GM18502 (cell line): ENCODE measurements around the gene PLXDC1.
"Not testable (repeated sequence)": the region's sequence is repeated elsewhere in the genome, so short reads cannot be mapped to it uniquely, and the experiment has no call there.

Experiments used
- ATAC-seq: cut with Tn5 transposase; IDR thresholded peaks from one replicate; pipeline ENCODE4 v1.9.1; 2021; ENCODE audit warnings: mild to moderate bottlenecking; ENCODE audit not compliant: unreplicated experiment, poor library complexity

The PLXDC1 gene

DNA sequence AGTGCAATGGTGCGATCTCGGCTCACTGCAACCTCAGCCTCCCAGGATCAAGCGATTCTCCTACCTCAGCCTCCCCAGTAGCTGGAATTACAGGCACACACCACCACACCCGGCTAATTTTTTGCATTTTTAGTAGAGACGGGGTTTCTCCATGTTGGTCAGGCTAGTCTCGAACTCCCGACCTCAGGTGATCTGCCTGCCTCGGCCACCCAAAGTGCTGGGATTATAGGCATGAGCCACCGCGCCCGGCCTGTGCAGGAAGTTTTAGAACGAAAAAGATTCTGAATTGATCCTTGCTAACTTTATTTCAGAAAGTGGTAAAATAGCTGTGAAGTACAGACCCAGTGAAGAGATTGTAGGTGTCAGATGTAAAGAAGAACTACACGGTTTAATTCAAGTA, 125.1 kb downstream of the PLXDC1 start:
- not testable (repeated sequence) for ATAC-seq

DNA sequence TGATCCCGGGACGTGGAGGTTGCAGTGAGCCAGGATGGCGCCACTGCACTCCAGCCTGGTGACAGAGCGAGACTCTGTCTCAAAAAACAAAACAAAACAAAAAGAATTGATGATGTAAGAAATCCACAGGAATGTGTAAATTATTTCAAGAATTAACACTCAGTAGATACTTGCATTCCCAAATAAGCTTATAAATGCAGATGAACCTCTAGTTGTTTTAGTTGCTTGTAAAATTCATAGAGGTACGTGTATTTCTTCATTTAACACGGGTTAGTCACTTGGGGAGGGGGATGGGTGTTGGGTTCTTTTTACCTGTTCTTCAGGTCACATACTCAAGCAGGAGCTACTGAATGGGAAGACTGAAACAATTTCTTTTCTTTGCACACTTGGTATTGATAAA, 128.5 kb downstream of the PLXDC1 start:
- no peak for ATAC-seq

DNA sequence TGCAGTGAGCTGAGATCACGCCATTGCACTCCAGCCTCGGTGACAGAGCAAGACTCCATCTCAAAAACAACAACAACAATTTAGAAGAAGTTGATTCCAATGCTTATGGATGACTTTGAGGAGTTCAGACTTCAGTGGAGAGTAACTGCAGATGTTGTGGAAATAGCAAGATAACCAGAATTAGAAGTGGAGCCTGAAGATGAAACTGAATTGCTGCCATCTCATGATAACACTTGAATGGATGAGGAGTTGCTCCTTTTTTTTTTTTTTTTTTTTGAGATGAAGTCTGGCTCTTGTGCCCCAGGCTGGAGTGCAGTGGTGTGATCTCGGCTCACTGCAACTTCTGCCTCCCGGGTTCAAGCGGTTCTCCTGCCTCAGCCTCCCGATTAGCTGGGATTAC, 131.4 kb downstream of the PLXDC1 start:
- ATAC-seq: not testable (repeated sequence)

DNA sequence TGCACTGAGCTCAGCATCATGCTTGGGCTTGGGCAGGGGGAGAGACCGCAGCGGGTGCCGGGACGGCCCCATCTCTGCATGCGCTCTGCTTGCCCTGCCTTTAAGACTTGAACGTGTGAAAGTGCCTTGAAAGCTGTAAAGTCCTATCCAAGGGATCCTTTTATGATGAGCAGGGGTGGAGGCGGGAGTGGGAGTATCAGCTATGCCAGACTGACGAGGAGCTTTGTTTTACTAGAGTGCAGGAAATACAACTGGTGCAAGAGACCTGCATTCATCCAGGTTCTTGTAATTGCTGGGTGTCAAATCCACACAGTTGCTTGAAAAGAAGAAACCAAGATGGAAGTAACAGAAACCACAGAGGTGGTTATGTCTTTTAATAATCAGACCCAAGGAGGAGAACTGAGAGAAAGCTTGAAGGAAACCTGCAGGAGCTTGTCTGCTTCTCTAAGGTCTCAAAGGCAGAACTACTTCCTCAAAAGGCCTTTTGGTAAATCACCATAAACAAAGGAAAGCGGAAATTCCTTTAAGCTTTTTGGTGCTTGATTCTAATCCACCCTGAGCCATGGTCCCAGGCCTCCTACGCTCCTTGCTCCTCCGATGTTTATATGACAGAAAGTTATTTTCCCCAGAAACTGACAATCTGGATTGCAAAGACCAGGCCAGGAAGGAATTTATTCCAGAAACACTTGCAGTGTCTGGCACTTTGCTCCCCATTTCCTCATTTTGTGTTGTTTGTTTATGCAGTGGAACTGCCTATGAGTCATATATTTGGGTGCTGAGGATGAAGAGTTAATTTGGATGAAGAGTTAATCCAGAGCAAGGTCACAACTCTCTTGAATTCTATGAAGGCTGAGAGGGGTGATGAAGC, 132.9 kb downstream of the PLXDC1 start:
- no peak for ATAC-seq

DNA sequence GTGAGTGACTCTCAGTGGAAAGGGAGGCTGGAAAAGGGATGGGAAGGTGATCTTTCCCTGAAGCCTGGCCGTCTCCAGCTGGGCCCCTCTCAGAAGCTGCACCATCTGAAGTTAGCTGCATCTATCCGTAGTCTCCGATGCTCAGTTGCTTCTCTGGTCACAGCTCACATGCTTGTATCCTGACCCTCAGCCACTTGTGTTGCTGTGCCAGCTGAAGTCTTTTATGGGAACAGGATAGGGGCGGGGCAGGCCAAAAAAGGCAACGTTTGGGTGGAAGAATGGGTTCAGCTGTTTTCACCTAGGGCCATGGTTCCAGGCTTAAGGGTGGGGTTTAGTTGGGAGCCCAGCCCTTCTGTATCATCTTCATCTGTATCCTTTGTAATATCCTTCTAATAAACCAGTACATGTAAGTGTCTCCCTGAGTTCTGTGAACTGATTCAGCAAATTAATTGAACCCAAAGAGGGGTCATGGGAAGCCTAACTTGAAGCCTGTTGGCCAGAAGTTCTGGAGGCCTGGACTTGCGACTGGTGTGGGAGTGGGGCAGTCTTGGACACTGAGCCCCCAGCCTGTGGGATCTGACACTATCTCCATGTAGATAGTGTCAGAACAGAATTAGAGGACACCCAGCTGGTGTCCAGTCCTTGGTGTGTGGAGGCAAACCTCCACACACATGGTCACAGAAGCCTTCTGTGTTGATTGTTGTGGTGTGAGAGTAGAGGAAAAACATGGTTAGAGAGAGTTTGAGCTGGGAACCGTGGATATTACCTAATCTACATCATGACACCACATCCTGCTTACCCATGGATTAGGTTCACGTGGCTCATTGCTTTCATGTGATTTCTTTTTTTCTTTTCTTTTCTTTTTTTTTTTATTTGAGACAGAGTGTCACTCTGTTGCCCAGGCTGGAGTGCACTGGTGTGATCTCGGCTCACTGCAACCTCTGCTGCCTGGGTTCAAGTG, 135.0 kb downstream of the PLXDC1 start:
- no peak for ATAC-seq

DNA sequence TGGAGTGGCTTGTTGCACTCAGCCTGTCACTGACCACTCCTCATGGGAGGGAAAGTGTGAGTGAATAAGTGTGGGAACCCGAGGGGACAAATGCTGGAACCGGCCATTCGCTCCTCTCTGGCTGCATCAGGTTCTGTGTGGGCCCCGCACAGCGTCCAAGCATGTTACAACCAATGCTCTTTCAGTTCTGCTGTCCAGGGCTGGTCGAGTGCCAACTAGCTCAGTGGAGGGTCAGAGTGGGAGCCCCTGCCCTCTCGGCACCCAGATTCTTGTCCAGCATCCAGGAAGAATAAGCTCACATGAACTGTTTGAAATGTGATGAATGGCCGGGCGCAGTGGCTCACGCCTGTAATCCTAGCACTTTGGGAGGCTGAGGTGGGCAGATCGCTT, 135.9 kb downstream of the PLXDC1 start:
- no peak for ATAC-seq

DNA sequence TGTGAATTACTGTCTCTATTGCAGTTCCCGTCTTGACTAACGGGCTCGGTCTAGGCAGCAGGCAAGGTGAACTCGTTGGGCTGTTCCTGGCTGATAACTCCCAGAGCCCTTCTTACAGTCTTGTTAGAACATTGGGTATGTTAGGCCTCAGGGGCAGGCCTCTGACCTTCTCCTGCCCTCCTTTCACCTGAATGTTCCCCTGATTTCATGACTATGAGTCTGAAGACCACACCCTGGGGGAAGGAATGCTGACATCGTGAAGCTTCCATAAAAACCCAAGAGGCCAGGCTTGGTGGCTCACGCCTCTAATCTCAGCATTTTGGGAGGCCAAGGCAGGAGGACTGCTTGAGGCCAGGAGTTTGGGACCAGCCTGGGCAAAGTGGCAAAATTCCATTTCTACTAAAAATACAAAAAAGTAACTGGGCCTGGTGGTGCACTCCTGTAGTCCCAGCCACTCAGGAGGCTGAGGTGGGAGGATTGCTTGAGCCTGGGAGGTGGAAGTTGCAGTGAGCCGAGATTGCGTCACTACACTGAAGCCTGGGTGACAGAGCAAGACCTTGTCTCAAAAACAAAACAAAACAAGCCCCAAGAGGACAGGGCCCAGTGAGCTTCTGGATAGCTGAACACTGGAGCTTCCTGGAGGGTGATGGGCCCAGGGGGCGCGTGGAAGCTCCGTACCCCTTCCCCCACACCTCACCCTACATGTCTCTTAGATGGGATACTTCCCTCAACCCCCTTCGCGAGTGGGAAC, 136.5 kb downstream of the PLXDC1 start:
- ATAC-seq: no peak

DNA sequence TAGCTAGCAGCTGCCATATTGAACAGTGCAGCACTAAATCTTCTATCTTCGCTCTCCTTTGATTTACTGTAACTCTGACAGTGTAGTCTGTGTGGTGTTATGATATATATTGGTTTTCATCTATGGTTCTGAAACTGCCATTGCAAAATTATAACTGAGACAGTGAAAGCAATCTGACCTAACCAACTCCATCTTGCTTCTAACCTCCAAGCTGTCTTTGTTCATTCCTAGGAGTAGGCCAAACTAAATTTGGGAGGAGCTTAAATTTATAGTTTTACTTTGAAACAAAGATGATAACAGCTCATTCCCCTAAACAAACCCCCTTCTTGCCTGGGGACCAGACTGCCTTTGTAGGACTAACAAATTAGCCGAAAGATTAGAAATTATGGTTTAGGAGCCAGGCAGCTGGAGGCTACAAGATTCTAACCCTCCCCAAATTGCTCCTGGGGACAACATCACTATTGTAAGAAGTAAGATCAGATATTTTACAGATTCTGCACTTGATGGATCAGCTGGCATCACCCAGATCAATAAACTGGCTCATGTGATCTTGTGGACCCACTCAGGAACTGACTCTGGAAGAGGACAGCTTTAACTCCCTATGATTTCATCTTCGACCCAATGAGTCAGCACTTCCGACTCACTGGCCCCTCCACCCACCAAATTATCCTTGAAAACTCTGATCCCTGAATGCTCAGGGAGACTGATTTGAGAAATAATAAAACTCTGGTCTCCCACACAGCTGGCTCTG, 137.2 kb downstream of the PLXDC1 start:
- no peak for ATAC-seq
